ENCODE data around the gene HRH3. TPM values are rescaled to one million over a fixed set of nuclear protein-coding genes. Genes with fewer than 3 reads are reported as not detected.

The HRH3 gene
- total RNA-seq, 3 donors from 2014 or later: 0.09 TPM; not detected in 2

DNA sequence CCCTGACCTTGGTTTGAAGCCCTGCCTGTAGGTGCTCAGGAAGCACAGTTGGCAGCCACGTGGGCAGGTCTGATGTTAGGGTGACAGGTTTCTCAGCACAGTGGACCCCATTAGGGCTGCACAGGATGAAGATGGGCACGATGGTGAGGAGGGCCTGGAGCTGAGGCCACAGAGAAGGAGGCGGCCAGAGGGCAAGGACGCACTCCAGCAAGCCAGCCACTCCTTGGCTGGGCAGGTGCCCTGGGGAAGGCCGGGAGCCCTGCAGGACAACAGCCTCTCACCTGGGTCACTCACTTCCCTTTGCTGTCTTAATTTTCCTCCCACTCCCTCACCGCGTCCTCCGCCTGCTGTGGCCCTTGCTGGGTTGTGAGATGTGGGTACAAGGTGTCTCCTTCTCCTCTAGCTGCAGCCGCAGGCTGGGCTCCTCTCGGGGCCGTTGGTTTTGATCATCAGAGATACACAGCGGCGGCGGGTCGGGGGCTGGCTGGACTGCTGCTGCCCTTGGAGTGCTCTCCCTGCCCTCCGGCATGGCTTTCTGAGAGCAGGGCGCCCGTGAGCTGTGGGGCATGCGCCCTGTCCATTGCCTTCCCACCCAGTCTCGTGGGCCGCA lies 23.9 kb upstream of the HRH3 start:
- ATAC-seq (no peak), DNase-seq (no peak)
- TF ChIP-seq, protein P1, sequence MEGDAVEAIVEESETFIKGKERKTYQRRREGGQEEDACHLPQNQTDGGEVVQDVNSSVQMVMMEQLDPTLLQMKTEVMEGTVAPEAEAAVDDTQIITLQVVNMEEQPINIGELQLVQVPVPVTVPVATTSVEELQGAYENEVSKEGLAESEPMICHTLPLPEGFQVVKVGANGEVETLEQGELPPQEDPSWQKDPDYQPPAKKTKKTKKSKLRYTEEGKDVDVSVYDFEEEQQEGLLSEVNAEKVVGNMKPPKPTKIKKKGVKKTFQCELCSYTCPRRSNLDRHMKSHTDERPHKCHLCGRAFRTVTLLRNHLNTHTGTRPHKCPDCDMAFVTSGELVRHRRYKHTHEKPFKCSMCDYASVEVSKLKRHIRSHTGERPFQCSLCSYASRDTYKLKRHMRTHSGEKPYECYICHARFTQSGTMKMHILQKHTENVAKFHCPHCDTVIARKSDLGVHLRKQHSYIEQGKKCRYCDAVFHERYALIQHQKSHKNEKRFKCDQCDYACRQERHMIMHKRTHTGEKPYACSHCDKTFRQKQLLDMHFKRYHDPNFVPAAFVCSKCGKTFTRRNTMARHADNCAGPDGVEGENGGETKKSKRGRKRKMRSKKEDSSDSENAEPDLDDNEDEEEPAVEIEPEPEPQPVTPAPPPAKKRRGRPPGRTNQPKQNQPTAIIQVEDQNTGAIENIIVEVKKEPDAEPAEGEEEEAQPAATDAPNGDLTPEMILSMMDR (IDR thresholded peaks at IDR 0.05): no peak
- H3K4me1 ChIP-seq (ENCODE audit: low read depth): peaks cover 39% of the 10 kb centered on the region
- H3K36me3 ChIP-seq (ENCODE audit: low read depth): no peaks in the 10 kb centered on the region
- intact Hi-C loops (cut with DNase I, micrococcal nuclease): no loop called here
- H3K9me3 ChIP-seq: no peaks in the 10 kb centered on the region
- no peak overlapping the region for H3K4me3 ChIP-seq

DNA sequence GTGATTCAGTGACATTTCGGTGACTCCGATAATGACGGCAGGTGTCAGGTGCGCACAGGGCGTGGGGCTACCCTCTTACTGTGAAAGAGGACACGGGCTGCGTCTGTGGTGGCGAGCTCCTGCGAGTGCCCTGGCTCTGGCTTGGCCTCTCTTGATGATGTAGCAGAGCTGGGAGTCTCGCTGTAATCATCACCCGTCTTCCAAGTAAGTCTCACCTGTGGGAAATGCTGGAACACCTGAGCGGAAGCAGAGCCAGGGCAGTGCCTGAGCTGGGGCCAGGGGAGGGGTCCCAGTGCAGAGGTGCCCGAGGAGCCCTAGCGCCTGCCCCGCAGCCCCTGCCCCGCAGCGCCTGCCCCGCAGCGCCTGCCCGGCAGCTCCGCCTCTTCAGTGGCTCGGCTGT lies 23.0 kb upstream of the HRH3 start:
- H3K4me3 ChIP-seq: no peak overlapping the region
- ATAC-seq: no peak
- TF ChIP-seq, protein P1 (IDR thresholded peaks at IDR 0.05): no peak
- no peak for DNase-seq
- no peaks in the 10 kb centered on the region for H3K9me3 ChIP-seq
- H3K36me3 ChIP-seq (ENCODE audit: low read depth): no peaks in the 10 kb centered on the region
- H3K4me1 ChIP-seq (ENCODE audit: low read depth): peaks cover 39% of the 10 kb centered on the region
- intact Hi-C loops (cut with DNase I, micrococcal nuclease): no loop called here

DNA sequence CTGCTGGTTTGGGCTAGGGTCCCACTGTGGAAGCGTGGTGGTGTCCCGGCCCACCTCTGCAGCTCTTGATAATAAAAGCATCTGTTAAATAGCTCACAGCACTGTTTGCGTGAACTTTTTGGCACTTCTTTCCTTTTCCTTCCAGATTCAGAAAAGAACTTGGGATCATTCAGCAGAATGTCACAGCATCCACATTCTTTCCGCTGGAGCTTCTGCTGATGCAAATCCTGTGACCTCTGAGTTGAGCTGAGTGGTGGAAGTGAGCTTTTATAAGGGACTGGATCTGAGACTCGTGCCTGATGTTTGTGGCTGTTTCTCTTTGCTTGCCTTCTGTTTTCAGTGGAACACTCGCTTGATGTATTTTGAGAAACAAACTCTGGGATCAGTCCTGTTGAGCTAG lies 22.1 kb upstream of the HRH3 start:
- DNase-seq (no peak), ATAC-seq (no peak)
- H3K4me1 ChIP-seq (ENCODE audit: low read depth): peaks cover 39% of the 10 kb centered on the region
- no peak overlapping the region for H3K4me3 ChIP-seq
- intact Hi-C loops (cut with DNase I, micrococcal nuclease): no loop called here
- TF ChIP-seq, protein P1 (IDR thresholded peaks at IDR 0.05): no peak
- H3K9me3 ChIP-seq: no peaks in the 10 kb centered on the region
- no peaks in the 10 kb centered on the region for H3K36me3 ChIP-seq (ENCODE audit: low read depth)

DNA sequence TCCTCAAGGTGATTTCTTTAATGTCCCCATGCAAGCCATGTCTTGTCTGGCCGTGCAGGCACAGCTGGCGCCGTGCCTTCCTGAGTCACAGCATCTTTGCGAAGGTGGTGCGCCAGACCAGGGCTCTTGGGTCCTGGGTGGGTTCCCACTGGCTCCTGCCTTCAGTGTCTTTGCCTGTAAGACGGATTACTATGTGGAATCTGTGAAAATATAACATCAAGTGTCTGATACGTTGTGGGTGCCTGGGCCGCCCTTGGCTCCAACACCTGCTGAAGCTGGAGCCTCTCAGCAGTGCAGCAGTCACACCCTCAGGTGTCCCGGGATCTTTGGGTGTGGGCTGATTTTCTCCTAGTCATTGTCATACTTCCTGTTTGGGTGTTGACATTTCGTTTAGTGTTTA lies 21.4 kb upstream of the HRH3 start:
- H3K4me3 ChIP-seq: no peak overlapping the region
- DNase-seq: peak; percentile 76 to 81 (median 78)
- H3K36me3 ChIP-seq (ENCODE audit: low read depth): no peaks in the 10 kb centered on the region
- intact Hi-C loops (cut with DNase I, micrococcal nuclease): no loop called here
- no peaks in the 10 kb centered on the region for H3K9me3 ChIP-seq
- H3K4me1 ChIP-seq (ENCODE audit: low read depth): peaks cover 39% of the 10 kb centered on the region
- ATAC-seq: peak; percentile 60
- TF ChIP-seq, protein P1 (IDR thresholded peaks at IDR 0.05): no peak

DNA sequence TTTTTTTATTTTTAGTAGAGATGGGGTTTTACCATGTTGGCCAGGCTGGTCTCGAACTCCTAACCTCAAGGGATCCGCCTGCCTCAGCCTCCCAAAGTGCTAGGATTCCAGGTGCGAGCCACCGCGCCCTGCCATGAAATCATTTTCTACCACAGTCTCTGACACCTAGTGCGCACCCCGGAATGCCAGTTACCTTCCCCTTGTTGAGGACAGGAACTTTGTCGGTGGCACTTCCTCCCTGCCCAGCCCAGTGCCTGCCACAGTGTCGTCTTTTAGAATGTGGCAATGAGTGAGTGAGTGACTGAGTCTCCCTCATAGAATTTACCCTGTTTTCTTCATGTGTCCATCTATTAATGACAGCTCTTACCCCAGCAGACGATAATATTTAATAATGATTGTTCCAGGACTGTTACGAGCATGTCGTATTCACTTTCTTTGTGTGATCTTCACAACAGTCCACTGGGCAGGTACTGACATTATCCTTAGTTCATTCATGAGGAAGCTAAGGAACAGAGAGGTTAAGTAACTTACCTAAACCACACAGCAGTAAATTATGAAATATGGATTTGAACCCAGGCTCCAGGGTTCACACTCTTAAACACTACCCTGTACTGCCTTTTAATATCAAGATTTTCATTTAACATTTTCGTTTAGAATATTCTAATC lies 20.1 kb upstream of the HRH3 start:
- no peak overlapping the region for H3K4me3 ChIP-seq
- TF ChIP-seq, protein P1 (IDR thresholded peaks at IDR 0.05): no peak
- DNase-seq: peak in 1 of 3 donors; percentile 53
- intact Hi-C loops (cut with DNase I, micrococcal nuclease): no loop called here
- no peaks in the 10 kb centered on the region for H3K36me3 ChIP-seq (ENCODE audit: low read depth)
- no peaks in the 10 kb centered on the region for H3K9me3 ChIP-seq
- peaks cover 39% of the 10 kb centered on the region for H3K4me1 ChIP-seq (ENCODE audit: low read depth)
- ATAC-seq: no peak

Data from mucosa of descending colon (tissue), 3 donors.